B cell (primary cell): Measurements from ENCODE around the gene OTUD5. TPM values are rescaled to one million over a fixed set of nuclear protein-coding genes. Genes with fewer than 3 reads are reported as not detected.
A peak's percentile ranks its signal among the peaks of the same experiment; 100 is the strongest.

Experiments used
- ATAC-seq: fragments of 200-7000 bp; cut with Tn5 transposase; one replicate; pipeline ENCODE4 v1.10.0; 2021; ENCODE audit warnings: low read depth, mild to moderate bottlenecking, moderate number of reproducible peaks, moderate library complexity
- CTCF ChIA-PET: fragments of 350-600 bp; sonication (Branson Sonifier 250); formaldehyde crosslinking; loops from one replicate; lab custom pipeline; 2021; ENCODE audit warnings: antibody characterized with exemption, inconsistent platforms; lab: Charles Lee
- POLR2A ChIA-PET: fragments of 350-600 bp; sonication (Branson Sonifier 250); formaldehyde crosslinking; loops from one replicate; lab custom pipeline; 2021; ENCODE audit warnings: antibody characterized with exemption; lab: Charles Lee
- DNase-seq: peaks from one replicate; pipeline ENCODE4 v3.0.0; 2013
- H2AFZ ChIP-seq: 2 replicates; pipeline ENCODE4 v1.6.1; 2012; ENCODE audit warnings: mild to moderate bottlenecking, low read depth, low read length; ENCODE audit not compliant: insufficient read depth, poor library complexity, severe bottlenecking
- H3K27ac ChIP-seq, 2 donors: 1 replicate in 1 of 2; 2 replicates in 1 of 2; pipeline ENCODE4 v1.5.1; 2012 to 2013; ENCODE audit warnings: low read length in 2 of 2, mild to moderate bottlenecking in 2 of 2, moderate library complexity in 1 of 2
- H3K27me3 ChIP-seq, 4 experiments: fragments of 200-600 bp in 1 of 4; sonication (generic) in 1 of 4; replicated peaks in 1 of 4; 1 replicate in 2 of 4; 2 replicates in 2 of 4; pipeline versions ENCODE4 v1.6.1 to v1.7.0; 2013 to 2016; ENCODE audit warnings: low read length in 3 of 4, mild to moderate bottlenecking in 2 of 4, mixed read lengths in 1 of 4, moderate library complexity in 1 of 4; ENCODE audit not compliant: insufficient read depth in 4 of 4, control insufficient read depth in 3 of 4; ENCODE audit errors: control extremely low read depth in 1 of 4
- H3K36me3 ChIP-seq, 2 experiments: replicated peaks in 1 of 2; 1 replicate in 1 of 2; 2 replicates in 1 of 2; pipeline versions ENCODE4 v1.6.1 to v1.7.1; 2013; ENCODE audit warnings: low read length in 1 of 2; ENCODE audit not compliant: insufficient read depth in 2 of 2, control insufficient read depth in 1 of 2; ENCODE audit errors: control extremely low read depth in 1 of 2, extremely low read depth in 1 of 2
- H3K4me1 ChIP-seq, 2 donors: fragments of 200-600 bp in 1 of 2; sonication (generic) in 1 of 2; 1 replicate in 1 of 2; 2 replicates in 1 of 2; pipeline versions ENCODE4 v1.5.1 to v1.6.1; 2013 to 2017; ENCODE audit warnings: low read length in 2 of 2; ENCODE audit not compliant: control insufficient read depth in 2 of 2, insufficient read depth in 2 of 2
- H3K4me2 ChIP-seq: replicated peaks from 2 replicates; pipeline ENCODE3; 2012; ENCODE audit warnings: mild to moderate bottlenecking, low read depth, low read length; ENCODE audit not compliant: poor library complexity, severe bottlenecking
- H3K4me3 ChIP-seq, 5 experiments: fragments of 200-600 bp in 1 of 5; sonication (generic) in 1 of 5; 1 replicate in 3 of 5; 2 replicates in 2 of 5; pipeline versions ENCODE4 v1.5.1 to v1.7.0; 2011 to 2016; ENCODE audit warnings: low read length in 4 of 5, mild to moderate bottlenecking in 4 of 5, low read depth in 2 of 5, control low read depth in 1 of 5, moderate library complexity in 1 of 5; ENCODE audit not compliant: insufficient read depth in 1 of 5; ENCODE audit errors: control extremely low read depth in 1 of 5, extremely low read depth in 1 of 5
- H3K79me2 ChIP-seq: fragments of 200-600 bp; sonication (generic); one replicate; pipeline ENCODE4 v1.6.0; 2016; ENCODE audit warnings: low read length; ENCODE audit not compliant: control insufficient read depth, insufficient read depth
- H3K9ac ChIP-seq: fragments of 200-600 bp; sonication (generic); 2 replicates; pipeline ENCODE4 v1.6.1; 2017; ENCODE audit warnings: mild to moderate bottlenecking, low read length, moderate library complexity
- H3K9me3 ChIP-seq, 3 donors: one replicate each; pipeline versions ENCODE4 v1.6.1 to v1.7.1; 2013; ENCODE audit warnings: low read length in 2 of 3; ENCODE audit not compliant: control insufficient read depth in 2 of 3, insufficient read depth in 1 of 3; ENCODE audit errors: control extremely low read depth in 1 of 3
- H4K20me1 ChIP-seq: 2 replicates; pipeline ENCODE4 v1.6.0; 2012; ENCODE audit warnings: mild to moderate bottlenecking, low read length; ENCODE audit not compliant: insufficient read depth, control insufficient read depth, poor library complexity, severe bottlenecking
- H3K27ac Mint-ChIP-seq: one replicate; pipeline ENCODE4 v1.8.0; 2021; ENCODE audit warnings: mixed read lengths
- H3K27me3 Mint-ChIP-seq: one replicate; pipeline ENCODE4 v1.8.0; 2021; ENCODE audit warnings: mixed read lengths
- H3K4me1 Mint-ChIP-seq: one replicate; pipeline ENCODE4 v1.8.0; 2021; ENCODE audit warnings: mixed read lengths
- H3K4me3 Mint-ChIP-seq: one replicate; pipeline ENCODE4 v1.8.0; 2021; ENCODE audit warnings: mixed read lengths
- H3K9me3 Mint-ChIP-seq: one replicate; pipeline ENCODE4 v1.8.0; 2022; ENCODE audit warnings: mixed read lengths; ENCODE audit not compliant: insufficient read depth
- EZH2 ChIP-seq: IDR thresholded peaks from 2 replicates; pipeline ENCODE4 v1.6.1; 2012; ENCODE audit warnings: borderline replicate concordance, low read depth, mild to moderate bottlenecking, moderate library complexity, low read length; ENCODE audit not compliant: insufficient read depth, poor library complexity, severe bottlenecking
- WGBS: methylation state at CpG from one replicate; pipeline ENCODE4 v1.1.5; 2013; ENCODE audit warnings: missing lambda C conversion rate; ENCODE audit not compliant: insufficient coverage; 5-methylcytosine and 5-hydroxymethylcytosine counted together
- intact Hi-C: fragments of 100-400 bp; cut with micrococcal nuclease; formaldehyde crosslinking; loops from one replicate; pipeline ENCODE4 v1.10.0; 2022
- polyA plus RNA-seq: library from polyadenylated mRNA; depleted of rRNA; stranded (reverse); fragments of >200 nt; gene quantifications from 2 replicates; pipeline ENCODE4 v1.2.3, GENCODE V29; 2012
- total RNA-seq, 2 donors: library from RNA; stranded (reverse); fragments of 120-200 nt in 1 of 2; gene quantifications; 1 replicate in 1 of 2; 2 replicates in 1 of 2; pipeline versions ENCODE4 v1.2.3 to v1.2.4, GENCODE V29; 2013 to 2022
- TF ChIP-seq, protein P1 (sequence below): fragments of 200-600 bp; IDR thresholded peaks from one replicate; pipeline ENCODE4 v1.8.0; 2022; ENCODE audit warnings: antibody characterized with exemption, mild to moderate bottlenecking

Gene OTUD5
- total and polyA plus RNA-seq, 2 donors (not counting 1 experiment from before 2014, with no cell fraction given): 105 to 116 TPM

DNA sequence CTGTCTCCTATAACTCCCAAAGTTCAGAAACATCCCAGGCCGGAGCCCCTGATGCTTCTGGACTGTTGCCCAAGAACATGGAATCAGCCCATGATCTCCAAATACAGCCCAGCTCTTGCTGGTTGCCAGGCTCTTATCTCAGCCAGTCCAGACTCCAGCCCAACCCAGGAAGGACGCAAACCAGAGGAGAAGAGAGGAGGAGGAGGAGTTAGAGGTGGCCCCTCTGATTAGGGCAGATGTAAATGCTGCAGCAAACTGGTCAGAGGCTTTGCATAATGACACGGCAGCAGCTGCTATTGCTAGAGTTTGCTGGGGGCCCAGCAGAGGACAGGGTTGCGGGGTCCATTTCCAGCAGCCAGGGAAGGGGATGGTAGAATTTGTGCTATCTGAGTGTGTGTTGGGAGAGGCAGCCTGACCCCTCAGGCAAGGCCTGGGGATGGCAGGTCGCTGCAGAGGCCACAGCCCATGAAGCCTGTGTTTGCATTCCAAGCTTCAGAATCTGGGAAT lies 4.2 kb upstream of the OTUD5 start:
- no peak for TF ChIP-seq EZH2
- TF ChIP-seq, protein P1, sequence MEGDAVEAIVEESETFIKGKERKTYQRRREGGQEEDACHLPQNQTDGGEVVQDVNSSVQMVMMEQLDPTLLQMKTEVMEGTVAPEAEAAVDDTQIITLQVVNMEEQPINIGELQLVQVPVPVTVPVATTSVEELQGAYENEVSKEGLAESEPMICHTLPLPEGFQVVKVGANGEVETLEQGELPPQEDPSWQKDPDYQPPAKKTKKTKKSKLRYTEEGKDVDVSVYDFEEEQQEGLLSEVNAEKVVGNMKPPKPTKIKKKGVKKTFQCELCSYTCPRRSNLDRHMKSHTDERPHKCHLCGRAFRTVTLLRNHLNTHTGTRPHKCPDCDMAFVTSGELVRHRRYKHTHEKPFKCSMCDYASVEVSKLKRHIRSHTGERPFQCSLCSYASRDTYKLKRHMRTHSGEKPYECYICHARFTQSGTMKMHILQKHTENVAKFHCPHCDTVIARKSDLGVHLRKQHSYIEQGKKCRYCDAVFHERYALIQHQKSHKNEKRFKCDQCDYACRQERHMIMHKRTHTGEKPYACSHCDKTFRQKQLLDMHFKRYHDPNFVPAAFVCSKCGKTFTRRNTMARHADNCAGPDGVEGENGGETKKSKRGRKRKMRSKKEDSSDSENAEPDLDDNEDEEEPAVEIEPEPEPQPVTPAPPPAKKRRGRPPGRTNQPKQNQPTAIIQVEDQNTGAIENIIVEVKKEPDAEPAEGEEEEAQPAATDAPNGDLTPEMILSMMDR: no peak
- Mint-ChIP-seq H3K4me1 (peaks cover 36% of the 10 kb centered on the region), H3K27me3 (no peaks in the 10 kb centered on the region), H3K4me3 (peak overlapping the region; percentile 55), H3K9me3 (no peaks in the 10 kb centered on the region), H3K27ac (peak overlapping the region; percentile 80)
- no peak overlapping the region for H3K9ac ChIP-seq
- WGBS: 0% methylated on average over 1 of the region's 5 CpGs
- H3K27ac ChIP-seq: peak overlapping the region; percentile 4 to 34
- H3K36me3 ChIP-seq: no peaks in the 10 kb centered on the region
- POLR2A ChIA-PET: no interaction called here
- intact Hi-C loops: no loop called here
- peaks cover 5% of the 10 kb centered on the region for H3K79me2 ChIP-seq
- DNase-seq: no peak
- CTCF ChIA-PET: interaction anchor here (1.0 to 1.2 kb wide), 2 partner anchors 8 to 11 kb away, joined by 3 to 4 read pairs; no protein-coding TSS in a partner anchor
- peaks cover 27 to 50% of the 10 kb centered on the region in 2 donors for H3K4me1 ChIP-seq
- H3K27me3 ChIP-seq: no peaks in the 10 kb centered on the region
- ATAC-seq: no peak
- peaks cover 5% of the 10 kb centered on the region for H4K20me1 ChIP-seq
- H3K9me3 ChIP-seq: no peaks in the 10 kb centered on the region
- peak overlapping the region; percentile 1 for H3K4me2 ChIP-seq
- H3K4me3 ChIP-seq: no peak overlapping the region
- no peak overlapping the region for H2AFZ ChIP-seq

DNA sequence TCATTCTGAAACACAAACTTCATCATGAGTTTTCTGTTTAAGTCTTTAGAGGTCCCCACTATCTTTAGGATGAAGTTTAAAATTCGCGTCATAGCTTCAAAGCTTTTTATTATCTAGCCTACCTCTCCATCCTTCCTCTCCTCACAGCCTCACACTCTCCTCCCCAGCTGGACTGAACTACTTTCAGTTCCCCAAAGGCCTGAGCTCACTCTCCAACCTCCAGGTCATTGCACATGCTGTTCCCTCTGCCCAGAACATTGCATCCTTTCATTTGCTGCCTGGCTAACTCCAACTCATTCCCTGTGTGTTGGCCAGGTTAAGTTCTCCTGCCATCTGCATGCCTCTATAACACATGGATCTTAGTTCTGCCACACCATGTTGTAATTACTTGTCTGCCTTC lies 2.9 kb upstream of the OTUD5 start:
- peak overlapping the region; percentile 59 for H3K4me3 Mint-ChIP-seq
- peaks cover 38 to 64% of the 10 kb centered on the region in 2 donors for H3K4me1 ChIP-seq
- H3K9me3 ChIP-seq: no peaks in the 10 kb centered on the region
- no peak overlapping the region for H3K9ac ChIP-seq
- no peak overlapping the region for H3K4me3 ChIP-seq
- no peaks in the 10 kb centered on the region for H3K27me3 Mint-ChIP-seq
- DNase-seq (no peak), ATAC-seq (no peak)
- peaks cover 18% of the 10 kb centered on the region for H3K79me2 ChIP-seq
- CTCF ChIA-PET: no interaction called here
- peak overlapping the region; percentile 6 to 99 for H3K27ac ChIP-seq
- H2AFZ ChIP-seq: no peak overlapping the region
- POLR2A ChIA-PET: interaction anchor here (0.6 kb wide), 1 partner anchor 167 kb away, joined by 5 read pairs; no protein-coding TSS in a partner anchor
- H3K4me2 ChIP-seq: peak overlapping the region; percentile 86
- peaks cover 14% of the 10 kb centered on the region for H4K20me1 ChIP-seq
- 60% methylated on average over 1 of the region's 2 CpGs for WGBS
- intact Hi-C loops: no loop called here
- H3K4me1 Mint-ChIP-seq: peaks cover 47% of the 10 kb centered on the region
- no peaks in the 10 kb centered on the region for H3K27me3 ChIP-seq
- TF ChIP-seq, protein P1: no peak
- TF ChIP-seq EZH2: no peak
- H3K36me3 ChIP-seq: peaks cover 0 to 10% of the 10 kb centered on the region in 2 experiments
- H3K27ac Mint-ChIP-seq: peak overlapping the region; percentile 84
- no peaks in the 10 kb centered on the region for H3K9me3 Mint-ChIP-seq
